BLaER1 (cell line): Measurements from ENCODE around the gene FGF8.

Experiments
- H3K27ac ChIP-seq: shearing (Covaris generic); formaldehyde crosslinking; 2 replicates; pipeline ENCODE4 v1.8.1; 2022
- H3K27me3 ChIP-seq: shearing (Covaris generic); formaldehyde crosslinking; 2 replicates; pipeline ENCODE4 v1.8.1; 2022
- H3K36me3 ChIP-seq: shearing (Covaris generic); formaldehyde crosslinking; 2 replicates; pipeline ENCODE4 v1.8.1; 2022
- H3K4me1 ChIP-seq: shearing (Covaris generic); formaldehyde crosslinking; 2 replicates; pipeline ENCODE4 v1.8.1; 2022
- H3K4me2 ChIP-seq: shearing (Covaris generic); formaldehyde crosslinking; 2 replicates; pipeline ENCODE4 v1.8.1; 2022
- H3K4me3 ChIP-seq: shearing (Covaris generic); formaldehyde crosslinking; 2 replicates; pipeline ENCODE4 v1.8.1; 2022
- H3K9ac ChIP-seq: shearing (Covaris generic); formaldehyde crosslinking; 2 replicates; pipeline ENCODE4 v1.8.1; 2022
- H3K9me3 ChIP-seq: shearing (Covaris generic); formaldehyde crosslinking; 2 replicates; pipeline ENCODE4 v1.8.1; 2022
- H4K20me1 ChIP-seq: shearing (Covaris generic); formaldehyde crosslinking; 2 replicates; pipeline ENCODE4 v1.8.1; 2022
- Cebpa-rat ChIP-seq: shearing (Covaris generic); IDR thresholded peaks from 2 replicates; pipeline ENCODE4 v1.8.1; 2022

FGF8 gene

DNA sequence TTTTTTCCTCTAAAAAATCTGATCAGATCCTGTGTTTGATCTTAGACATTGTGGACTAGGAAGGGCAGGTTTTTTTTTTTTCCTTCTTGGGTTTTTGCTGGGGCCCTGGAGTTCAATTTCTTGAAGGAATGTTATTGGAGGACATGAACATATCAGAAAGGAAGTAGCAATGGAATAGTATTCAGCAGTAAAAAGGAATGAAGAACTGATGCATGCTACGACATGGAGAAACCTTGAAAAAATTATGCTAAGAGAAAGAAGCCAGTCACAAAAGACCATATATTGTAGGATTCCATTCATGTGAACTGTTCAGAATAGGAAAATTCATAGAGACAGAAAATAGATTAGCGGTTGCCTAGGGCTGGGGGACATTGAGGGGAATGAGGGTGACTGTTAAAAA, 34.0 kb downstream of the FGF8 start:
- Histone ChIP-seq H3K27ac (no peak overlapping the region), H3K4me1 (no peaks in the 10 kb centered on the region), H3K4me3 (no peak overlapping the region), H3K27me3 (no peaks in the 10 kb centered on the region), H3K9ac (no peak overlapping the region), H3K36me3 (no peaks in the 10 kb centered on the region), H4K20me1 (no peaks in the 10 kb centered on the region), H3K4me2 (no peak overlapping the region), H3K9me3 (no peaks in the 10 kb centered on the region)
- no peak for TF ChIP-seq Cebpa-rat

DNA sequence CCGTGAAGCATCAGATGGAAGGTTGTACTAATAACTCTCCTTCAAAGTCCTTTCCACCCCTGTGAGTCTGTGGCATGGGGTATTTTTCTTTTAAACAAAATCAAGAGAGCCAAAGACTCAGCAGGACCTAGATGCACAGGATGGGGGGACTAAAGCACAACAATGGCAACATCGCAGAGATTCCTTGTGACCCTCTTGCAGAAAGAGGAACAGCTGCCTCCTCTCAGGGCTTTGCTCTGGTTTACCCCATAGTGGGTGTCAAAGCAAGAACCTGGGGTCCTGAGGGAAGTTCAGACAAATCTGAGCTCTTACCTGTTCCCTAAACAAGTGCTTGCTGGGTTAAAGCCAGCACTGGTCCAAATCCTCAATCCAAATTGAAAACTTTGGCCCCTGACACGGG, 39.2 kb downstream of the FGF8 start:
- Histone ChIP-seq H4K20me1 (no peaks in the 10 kb centered on the region), H3K4me3 (no peak overlapping the region), H3K27ac (no peak overlapping the region), H3K36me3 (no peaks in the 10 kb centered on the region), H3K9me3 (no peaks in the 10 kb centered on the region), H3K4me2 (no peak overlapping the region), H3K9ac (no peak overlapping the region), H3K4me1 (no peaks in the 10 kb centered on the region), H3K27me3 (no peaks in the 10 kb centered on the region)
- no peak for TF ChIP-seq Cebpa-rat

DNA sequence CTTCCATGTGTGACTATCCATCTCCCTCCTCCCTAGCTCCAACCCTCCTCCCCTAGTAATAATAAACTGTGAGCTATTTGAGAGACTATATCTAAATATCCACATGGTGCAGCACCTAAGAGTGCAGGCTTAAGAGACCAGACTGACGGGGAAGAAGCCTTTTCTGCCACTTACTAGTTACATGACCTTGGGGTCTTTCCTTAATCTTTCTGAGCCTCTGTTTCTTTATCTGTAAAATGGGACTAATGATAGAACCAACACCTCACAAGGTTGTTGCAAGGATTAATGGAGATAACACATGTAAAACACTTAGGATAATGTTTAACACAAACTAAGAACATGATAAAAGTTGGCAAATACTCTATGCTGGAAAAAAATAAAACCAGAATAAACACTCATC, 43.8 kb downstream of the FGF8 start:
- H3K27ac ChIP-seq: no peak overlapping the region
- H3K36me3 ChIP-seq: no peaks in the 10 kb centered on the region
- H3K4me3 ChIP-seq: no peak overlapping the region
- no peak overlapping the region for H3K9ac ChIP-seq
- no peaks in the 10 kb centered on the region for H3K4me1 ChIP-seq
- no peak for TF ChIP-seq Cebpa-rat
- no peaks in the 10 kb centered on the region for H3K27me3 ChIP-seq
- H3K4me2 ChIP-seq: no peak overlapping the region
- no peaks in the 10 kb centered on the region for H3K9me3 ChIP-seq
- H4K20me1 ChIP-seq: no peaks in the 10 kb centered on the region

DNA sequence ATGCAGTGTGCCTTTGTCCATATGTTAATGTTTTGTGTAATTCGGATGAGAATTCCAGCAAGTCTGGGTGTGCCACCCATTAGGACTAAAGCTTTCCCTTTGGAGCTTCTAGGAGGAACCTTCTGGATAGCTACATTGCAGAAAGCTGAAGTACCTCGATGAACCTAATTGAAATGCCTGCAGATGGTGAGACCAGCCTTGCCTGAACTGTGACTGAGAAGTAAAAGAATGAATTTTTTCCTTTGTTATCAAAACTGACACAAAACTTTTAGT, 49.9 kb downstream of the FGF8 start:
- Histone ChIP-seq H3K4me1 (peaks cover 13% of the 10 kb centered on the region), H3K9ac (no peak overlapping the region), H3K27ac (no peak overlapping the region), H3K4me2 (no peak overlapping the region), H4K20me1 (no peaks in the 10 kb centered on the region), H3K4me3 (no peak overlapping the region), H3K27me3 (no peaks in the 10 kb centered on the region), H3K9me3 (no peaks in the 10 kb centered on the region), H3K36me3 (no peaks in the 10 kb centered on the region)
- TF ChIP-seq Cebpa-rat: no peak

DNA sequence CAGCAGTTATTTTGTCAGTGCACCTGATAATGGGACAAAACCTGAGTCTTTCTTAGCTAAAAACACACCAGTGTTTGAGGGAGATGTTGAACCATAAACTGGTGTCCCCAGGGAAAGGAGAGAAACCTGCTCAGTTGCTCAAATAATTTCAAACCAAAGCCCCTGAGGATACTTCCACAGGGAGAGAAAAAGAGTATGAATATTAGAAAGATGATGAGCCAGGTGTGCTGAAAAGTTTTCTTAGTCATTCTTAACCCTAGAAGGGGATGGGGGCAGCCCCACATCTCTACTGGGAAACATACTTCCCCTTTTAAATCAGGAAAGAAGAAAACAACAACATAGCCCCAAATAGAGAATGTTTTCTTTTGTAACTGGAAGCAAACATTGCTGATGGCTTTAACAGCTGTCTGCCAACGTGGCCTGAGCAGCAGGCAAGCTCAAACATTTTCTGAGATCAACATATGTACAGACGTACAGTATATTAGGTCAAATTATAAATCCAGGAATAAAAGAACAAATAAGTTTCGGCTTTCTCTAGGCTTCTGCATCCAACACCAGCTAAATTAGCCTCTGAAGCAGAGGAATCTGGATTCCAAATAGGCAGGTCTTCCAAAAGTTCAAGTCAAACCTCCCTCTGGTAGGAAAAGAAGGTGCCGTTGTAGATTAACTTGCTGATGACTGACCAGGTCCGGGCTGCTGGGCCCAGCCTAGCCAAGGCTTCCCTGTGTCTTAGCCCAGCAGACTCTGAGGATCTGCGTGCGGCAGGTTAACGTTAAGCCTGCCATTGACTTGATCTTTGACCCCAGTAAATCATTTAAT, 50.4 kb downstream of the FGF8 start:
- no peak overlapping the region for H3K9ac ChIP-seq
- TF ChIP-seq Cebpa-rat: no peak
- H3K27ac ChIP-seq: no peak overlapping the region
- H3K4me1 ChIP-seq: peaks cover 13% of the 10 kb centered on the region
- no peaks in the 10 kb centered on the region for H3K36me3 ChIP-seq
- no peak overlapping the region for H3K4me3 ChIP-seq
- H3K27me3 ChIP-seq: no peaks in the 10 kb centered on the region
- no peaks in the 10 kb centered on the region for H3K9me3 ChIP-seq
- H3K4me2 ChIP-seq: peak overlapping the region; percentile 29
- H4K20me1 ChIP-seq: no peaks in the 10 kb centered on the region

DNA sequence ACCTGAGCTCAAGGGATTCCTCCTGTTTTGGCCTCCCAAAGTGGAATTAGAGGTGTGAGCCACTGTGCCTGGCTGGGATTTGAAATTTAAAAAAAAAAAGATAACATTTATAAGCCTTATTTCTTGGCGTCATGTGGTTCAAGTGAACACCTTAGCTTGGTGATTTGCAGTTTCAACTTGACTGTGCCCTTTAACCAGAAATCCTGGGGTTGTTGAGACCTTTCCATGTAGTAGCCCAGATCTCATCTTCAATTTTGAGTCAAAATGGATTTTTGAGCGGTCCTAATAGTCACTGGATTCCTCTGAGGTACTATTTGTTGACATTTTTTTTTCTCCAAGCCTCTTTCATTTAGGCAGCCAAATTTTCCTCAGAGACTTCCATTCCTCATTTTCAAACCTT, 51.5 kb downstream of the FGF8 start:
- no peak overlapping the region for H3K4me3 ChIP-seq
- TF ChIP-seq Cebpa-rat: no peak
- no peak overlapping the region for H3K27ac ChIP-seq

DNA sequence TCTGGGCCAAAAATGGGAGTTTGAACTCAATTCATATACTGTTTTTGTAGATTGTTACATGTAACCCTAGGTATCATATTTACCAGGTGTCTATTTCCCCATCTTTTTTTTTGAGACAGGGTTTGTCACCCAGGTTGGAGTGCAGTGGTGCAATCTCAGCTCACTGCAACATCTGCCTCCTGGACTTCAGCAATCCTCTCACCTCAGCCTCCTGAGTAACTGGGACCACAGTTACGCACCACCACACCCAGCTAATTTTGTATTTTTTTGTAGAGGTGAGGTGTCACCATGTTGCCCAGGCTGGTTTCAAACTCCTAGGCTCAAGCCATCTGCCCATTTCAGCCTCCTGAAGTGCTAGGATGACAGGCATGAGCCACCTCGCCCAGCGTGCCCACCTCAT, 52.7 kb downstream of the FGF8 start:
- Histone ChIP-seq H3K27me3 (no peaks in the 10 kb centered on the region), H3K4me2 (no peak overlapping the region), H3K9me3 (no peaks in the 10 kb centered on the region), H3K9ac (no peak overlapping the region), H3K4me1 (peaks cover 13% of the 10 kb centered on the region), H4K20me1 (no peaks in the 10 kb centered on the region), H3K27ac (no peak overlapping the region), H3K4me3 (no peak overlapping the region), H3K36me3 (no peaks in the 10 kb centered on the region)
- TF ChIP-seq Cebpa-rat: no peak

More for the DNA sequence above, 51.5 kb downstream of the FGF8 start:
- Histone ChIP-seq H3K9me3 (no peaks in the 10 kb centered on the region), H3K4me2 (no peak overlapping the region), H3K4me1 (peaks cover 13% of the 10 kb centered on the region), H3K36me3 (no peaks in the 10 kb centered on the region), H3K27me3 (no peaks in the 10 kb centered on the region), H3K9ac (no peak overlapping the region), H4K20me1 (no peaks in the 10 kb centered on the region)

DNA sequence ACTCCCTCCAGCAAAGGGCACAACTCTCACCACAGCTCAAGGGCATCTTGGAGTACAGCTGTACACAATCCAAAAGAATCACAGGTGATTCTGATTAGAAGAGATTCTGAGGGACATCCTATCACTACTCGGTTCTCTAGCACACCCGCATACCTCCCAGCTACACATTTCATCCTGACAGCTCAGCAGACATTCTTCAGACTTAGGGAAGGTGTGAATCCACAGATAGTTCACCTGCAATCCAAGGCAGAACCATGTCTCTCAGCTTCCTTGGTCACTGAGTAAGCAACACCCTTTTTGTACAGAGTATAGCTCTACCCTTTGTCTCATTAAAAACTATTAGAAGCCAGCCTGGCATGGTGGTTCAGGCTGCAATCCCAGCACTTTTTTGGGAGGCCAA, 54.1 kb downstream of the FGF8 start:
- Histone ChIP-seq H3K9me3 (no peaks in the 10 kb centered on the region), H3K27ac (no peak overlapping the region), H3K4me3 (no peak overlapping the region), H3K9ac (no peak overlapping the region), H4K20me1 (no peaks in the 10 kb centered on the region), H3K4me1 (peaks cover 13% of the 10 kb centered on the region), H3K4me2 (no peak overlapping the region), H3K36me3 (no peaks in the 10 kb centered on the region), H3K27me3 (no peaks in the 10 kb centered on the region)
- no peak for TF ChIP-seq Cebpa-rat

DNA sequence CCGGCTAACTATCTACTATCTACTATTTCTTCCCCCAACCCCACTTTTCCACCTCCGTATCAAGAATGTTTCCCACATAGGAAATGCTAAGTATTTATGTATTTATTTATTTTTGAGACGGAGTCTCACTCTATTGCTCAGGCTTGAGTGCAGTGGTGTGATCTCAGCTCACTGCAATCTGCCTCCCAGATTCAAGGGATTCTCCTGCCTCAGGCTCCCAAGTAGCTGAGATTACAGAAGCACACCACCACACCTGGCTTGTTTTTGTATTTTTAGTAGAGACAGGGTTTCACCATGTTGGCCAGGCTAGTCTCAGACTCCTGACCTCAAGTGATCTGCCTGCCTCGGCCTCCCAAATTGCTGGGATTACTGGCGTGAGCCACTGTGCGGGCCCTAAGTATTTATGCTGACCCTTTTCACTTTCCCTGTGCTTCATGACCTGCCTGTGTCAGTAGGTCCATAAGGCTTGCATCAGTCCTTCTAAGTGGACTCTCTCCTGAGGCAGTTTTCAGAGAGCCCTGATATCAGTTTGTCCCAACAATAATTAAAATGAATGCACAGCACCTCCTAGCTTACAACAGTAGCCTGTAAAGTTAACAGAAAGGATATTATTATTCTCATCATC, 55.2 kb downstream of the FGF8 start:
- H3K4me2 ChIP-seq: no peak overlapping the region
- H3K4me3 ChIP-seq: no peak overlapping the region
- no peaks in the 10 kb centered on the region for H4K20me1 ChIP-seq
- no peaks in the 10 kb centered on the region for H3K27me3 ChIP-seq
- no peaks in the 10 kb centered on the region for H3K9me3 ChIP-seq
- no peak for TF ChIP-seq Cebpa-rat
- H3K36me3 ChIP-seq: no peaks in the 10 kb centered on the region
- peaks cover 11% of the 10 kb centered on the region for H3K4me1 ChIP-seq
- H3K9ac ChIP-seq: no peak overlapping the region
- no peak overlapping the region for H3K27ac ChIP-seq
